A549 treated with CpdA at 1 μM for 4 hours (cell line): ENCODE results near the gene VTI1B. TPM values are rescaled to one million over a fixed set of nuclear protein-coding genes. Genes with fewer than 3 reads are reported as not detected.

Experiments
- total RNA-seq: library from RNA; stranded (reverse); fragments of 200-300 nt; extraction: Qiagen RNA extraction; gene quantifications from 5 replicates; pipeline ENCODE4 v1.2.3, GENCODE V29; 2022; ENCODE audit warnings: low read depth

The VTI1B gene, protein sequence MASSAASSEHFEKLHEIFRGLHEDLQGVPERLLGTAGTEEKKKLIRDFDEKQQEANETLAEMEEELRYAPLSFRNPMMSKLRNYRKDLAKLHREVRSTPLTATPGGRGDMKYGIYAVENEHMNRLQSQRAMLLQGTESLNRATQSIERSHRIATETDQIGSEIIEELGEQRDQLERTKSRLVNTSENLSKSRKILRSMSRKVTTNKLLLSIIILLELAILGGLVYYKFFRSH
- total RNA-seq, result 73.8 to 94.1 TPM (median 90.8 TPM) in 5 replicates

GRCh38 chr14:67674480-67675218 lies at the start of gene VTI1B:
TSS of gene VTI1B (minus strand) at chr14:67674632. CDS start at chr14:67674489, 143 bp downstream.

GRCh38 chr14:67701492-67701891 lies 27.1 kb upstream of the VTI1B start, which contains the start of gene RDH12:
TSS of gene RDH12 (plus strand) at chr14:67701886. CDS start at chr14:67722643, 20,757 bp downstream.

GRCh38 chr14:67695394-67695949 lies 21.0 kb upstream of the VTI1B start, which contains the start of gene RDH11:
TSS of gene RDH11 (minus strand) at chr14:67695764. CDS start at chr14:67695703, 61 bp downstream.

DNA sequence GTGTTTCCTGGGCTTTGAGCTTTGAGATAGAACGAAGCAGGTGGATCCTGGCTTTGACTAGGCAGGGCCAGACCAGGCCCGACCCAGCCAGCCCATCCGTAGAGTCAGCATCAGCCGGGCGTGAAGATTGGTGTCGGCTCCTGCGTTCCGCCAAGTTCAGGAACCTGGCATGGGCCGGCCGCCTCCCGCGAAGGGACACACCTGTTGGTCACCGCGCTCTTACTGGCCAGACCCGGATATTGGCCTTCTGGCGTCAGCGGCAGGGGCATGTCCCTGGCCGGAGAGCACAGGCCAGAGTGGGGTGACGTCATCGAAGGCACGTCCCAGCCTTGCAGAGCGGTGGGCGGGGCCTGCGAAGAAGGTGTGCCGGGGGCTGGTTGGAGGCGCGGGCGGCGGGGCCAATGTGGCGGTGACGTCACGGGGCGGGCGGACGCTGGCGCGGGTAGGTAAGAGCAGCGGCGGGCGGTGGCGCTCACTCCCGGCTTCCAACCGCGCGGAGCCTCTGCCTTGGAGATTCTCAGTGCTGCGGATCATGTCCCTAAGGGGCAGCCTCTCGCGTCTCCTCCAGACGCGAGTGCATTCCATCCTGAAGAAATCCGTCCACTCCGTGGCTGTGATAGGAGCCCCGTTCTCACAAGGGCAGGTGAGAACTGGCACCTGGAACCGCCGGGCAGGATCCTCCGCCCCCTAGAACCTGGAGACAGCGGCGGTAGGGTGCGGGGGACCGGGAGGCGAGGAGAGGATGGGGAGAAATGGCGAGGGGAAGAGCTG lies 54.8 kb downstream of the VTI1B start, which contains the start of gene ARG2:
TSS of gene ARG2 (plus strand) at position 475 of the 771 bp plus-strand sequence. CDS start at position 533, 58 bp downstream.

GRCh38 chr14:67599698-67600561 lies 74.5 kb downstream of the VTI1B start, which contains the start of gene PIGH:
TSS of gene PIGH (minus strand) at chr14:67600268. CDS start at chr14:67600203, 65 bp downstream.

Other genes starting within 250 kb of the VTI1B start
- gene TMEM229B, start 185.9 kb downstream of the VTI1B start, total RNA-seq, result 0.17 to 0.57 TPM (median 0.24 TPM) in 5 replicates
- gene PLEKHH1, start 141.3 kb downstream of the VTI1B start, total RNA-seq, result 3.1 to 5.2 TPM (median 4.3 TPM) in 5 replicates
- 18.8 to 22.0 TPM (median 21.2 TPM) in 5 replicates for gene PIGH, start 74.4 kb downstream of the VTI1B start, total RNA-seq
- gene ARG2, start 54.7 kb downstream of the VTI1B start, total RNA-seq, result 1.3 to 2.7 TPM (median 1.9 TPM) in 5 replicates
- gene RDH11, start 21.1 kb upstream of the VTI1B start, total RNA-seq, result 59.7 to 71.1 TPM (median 63.5 TPM) in 5 replicates
- 0.06 to 0.13 TPM (median 0.07 TPM) in 3 of 5 replicates, not detected in the others for gene RDH12, start 27.3 kb upstream of the VTI1B start, total RNA-seq
- 5.5 to 6.5 TPM (median 5.7 TPM) in 5 replicates for gene ZFYVE26, start 142.0 kb upstream of the VTI1B start, total RNA-seq
- gene RAD51B, start 145.1 kb upstream of the VTI1B start, total RNA-seq, result 4.2 to 8.0 TPM (median 4.4 TPM) in 5 replicates